HG03159 (cell line): Measurements from ENCODE around the gene ATRX.
"Not testable (repeated sequence)": the region's sequence is repeated elsewhere in the genome, so short reads cannot be mapped to it uniquely, and the experiment has no call there.

Experiments used
- ATAC-seq: cut with Tn5 transposase; IDR thresholded peaks from one replicate; pipeline ENCODE4 v1.9.1; 2021; ENCODE audit warnings: mild to moderate bottlenecking, moderate library complexity; ENCODE audit not compliant: unreplicated experiment

The ATRX gene

GRCh38 chrX:77731821-77732419, 54.1 kb downstream of the ATRX start:
- ATAC-seq: no peak

- ATAC-seq: not testable (repeated sequence)
Measured at GRCh38 chrX:77726095-77726494, 59.9 kb downstream of the ATRX start.

GRCh38 chrX:77723681-77724080, 62.3 kb downstream of the ATRX start:
- no peak for ATAC-seq

GRCh38 chrX:77719388-77719787, 66.6 kb downstream of the ATRX start:
- no peak for ATAC-seq

- no peak for ATAC-seq
Measured at GRCh38 chrX:77704881-77705280, 81.1 kb downstream of the ATRX start.

GRCh38 chrX:77698242-77698641, 87.8 kb downstream of the ATRX start:
- no peak for ATAC-seq

- ATAC-seq: no peak
Measured at GRCh38 chrX:77694491-77694890, 91.5 kb downstream of the ATRX start.

- ATAC-seq: no peak
Measured at GRCh38 chrX:77693594-77693993, 92.4 kb downstream of the ATRX start.

- ATAC-seq: no peak
Measured at GRCh38 chrX:77691916-77692315, 94.1 kb downstream of the ATRX start.

- no peak for ATAC-seq
Measured at GRCh38 chrX:77689376-77689775, 96.6 kb downstream of the ATRX start.

- not testable (repeated sequence) for ATAC-seq
Measured at GRCh38 chrX:77685683-77686082, 100.3 kb downstream of the ATRX start.

- ATAC-seq: no peak
Measured at GRCh38 chrX:77679144-77679543, 106.9 kb downstream of the ATRX start.

GRCh38 chrX:77675986-77676385, 110.0 kb downstream of the ATRX start:
- ATAC-seq: no peak

- no peak for ATAC-seq
Measured at GRCh38 chrX:77668391-77669237, 117.4 kb downstream of the ATRX start.

GRCh38 chrX:77658886-77659285, 127.1 kb downstream of the ATRX start:
- no peak for ATAC-seq

GRCh38 chrX:77652095-77652494, 133.9 kb downstream of the ATRX start:
- ATAC-seq: no peak

GRCh38 chrX:77640702-77641101, 145.3 kb downstream of the ATRX start:
- ATAC-seq: no peak

GRCh38 chrX:77639820-77640219, 146.2 kb downstream of the ATRX start:
- ATAC-seq: no peak

GRCh38 chrX:77638397-77638796, 147.6 kb downstream of the ATRX start:
- no peak for ATAC-seq

- no peak for ATAC-seq
Measured at GRCh38 chrX:77635373-77635772, 150.6 kb downstream of the ATRX start.

- no peak for ATAC-seq
Measured at GRCh38 chrX:77628294-77629025, 157.6 kb downstream of the ATRX start.

- no peak for ATAC-seq
Measured at GRCh38 chrX:77622672-77623071, 163.3 kb downstream of the ATRX start.
